K562 (cell line): ENCODE data around the gene NPAS3.

ENCODE experiments used
- BHLHE40 ChIP-seq: IDR thresholded peaks from 2 replicates; pipeline ENCODE4 v1.6.1; 2011; ENCODE audit warnings: low read length, improper control_type of control experiment
- FOS ChIP-seq: IDR thresholded peaks from 3 replicates; pipeline ENCODE4 v1.6.1; 2011; ENCODE audit not compliant: insufficient read length; ENCODE audit errors: extremely low read depth
- POLR2A ChIP-seq: fragments of 450-650 bp; conservative IDR thresholded peaks from 2 replicates; pipeline ENCODE4 v1.6.1; 2016
- SREBF2 ChIP-seq: sonication (generic); formaldehyde crosslinking; IDR thresholded peaks from 2 replicates; pipeline ENCODE4 v1.4.0; 2020; ENCODE audit warnings: mild to moderate bottlenecking, missing genetic modification reagents
- ZBTB8A ChIP-seq: fragments of 450-650 bp; IDR thresholded peaks from 2 replicates; pipeline ENCODE4 v1.6.1; 2018; ENCODE audit warnings: mild to moderate bottlenecking, moderate library complexity; ENCODE audit not compliant: partially characterized antibody
- TF ChIP-seq, protein P1 (sequence below), 3 experiments: IDR thresholded peaks in 2 of 3; conservative IDR thresholded peaks in 1 of 3; 2 replicates each; pipeline ENCODE4 v1.5.1; 2011 to 2012; ENCODE audit warnings: low read length in 3 of 3, mild to moderate bottlenecking in 3 of 3, control low read depth in 2 of 3, improper control_type of control experiment in 1 of 3, inconsistent platforms in 1 of 3, low read depth in 1 of 3, mixed read lengths in 1 of 3, moderate library complexity in 1 of 3; ENCODE audit not compliant: insufficient read depth in 2 of 3
- TF ChIP-seq, protein P2 (sequence below): fragments of 250-450 bp; sonication (Bioruptor Pico); IDR thresholded peaks from 2 replicates; pipeline ENCODE4 v1.5.0; 2020; ENCODE audit warnings: mild to moderate bottlenecking

DNA sequence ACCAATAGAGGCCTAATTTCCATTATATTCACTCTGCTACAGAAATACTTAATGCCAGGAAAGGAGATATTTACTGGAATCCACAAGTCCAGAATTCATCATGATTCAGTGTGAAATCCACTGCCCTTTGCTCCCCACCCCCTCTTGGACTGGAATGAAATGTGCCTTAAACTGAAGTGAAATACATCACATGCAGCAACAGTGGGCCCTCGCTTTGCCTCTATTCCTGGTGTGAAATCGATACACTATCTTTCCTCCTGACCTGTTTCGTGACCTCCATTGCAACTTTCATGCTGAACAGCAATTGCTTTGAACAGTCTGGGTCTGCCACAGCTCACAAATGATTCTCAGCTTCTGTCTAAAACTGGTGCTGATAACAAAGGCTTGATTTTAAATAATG lies 100.6 kb downstream of the NPAS3 start:
- TF ChIP-seq POLR2A (no peak), ZBTB8A (no peak), BHLHE40 (no peak), SREBF2 (CRISPR knock-in tag) (no peak), FOS (no peak)
- TF ChIP-seq, protein P1, sequence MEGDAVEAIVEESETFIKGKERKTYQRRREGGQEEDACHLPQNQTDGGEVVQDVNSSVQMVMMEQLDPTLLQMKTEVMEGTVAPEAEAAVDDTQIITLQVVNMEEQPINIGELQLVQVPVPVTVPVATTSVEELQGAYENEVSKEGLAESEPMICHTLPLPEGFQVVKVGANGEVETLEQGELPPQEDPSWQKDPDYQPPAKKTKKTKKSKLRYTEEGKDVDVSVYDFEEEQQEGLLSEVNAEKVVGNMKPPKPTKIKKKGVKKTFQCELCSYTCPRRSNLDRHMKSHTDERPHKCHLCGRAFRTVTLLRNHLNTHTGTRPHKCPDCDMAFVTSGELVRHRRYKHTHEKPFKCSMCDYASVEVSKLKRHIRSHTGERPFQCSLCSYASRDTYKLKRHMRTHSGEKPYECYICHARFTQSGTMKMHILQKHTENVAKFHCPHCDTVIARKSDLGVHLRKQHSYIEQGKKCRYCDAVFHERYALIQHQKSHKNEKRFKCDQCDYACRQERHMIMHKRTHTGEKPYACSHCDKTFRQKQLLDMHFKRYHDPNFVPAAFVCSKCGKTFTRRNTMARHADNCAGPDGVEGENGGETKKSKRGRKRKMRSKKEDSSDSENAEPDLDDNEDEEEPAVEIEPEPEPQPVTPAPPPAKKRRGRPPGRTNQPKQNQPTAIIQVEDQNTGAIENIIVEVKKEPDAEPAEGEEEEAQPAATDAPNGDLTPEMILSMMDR (IDR thresholded peaks at IDR 0.05 in 2 of 3, conservative IDR thresholded peaks at IDR 0.05 in 1 of 3; ENCODE audit: insufficient read depth in 2 of 3, low read depth in 1 of 3, low read length in 3 of 3), result no peak
- TF ChIP-seq, protein P2, sequence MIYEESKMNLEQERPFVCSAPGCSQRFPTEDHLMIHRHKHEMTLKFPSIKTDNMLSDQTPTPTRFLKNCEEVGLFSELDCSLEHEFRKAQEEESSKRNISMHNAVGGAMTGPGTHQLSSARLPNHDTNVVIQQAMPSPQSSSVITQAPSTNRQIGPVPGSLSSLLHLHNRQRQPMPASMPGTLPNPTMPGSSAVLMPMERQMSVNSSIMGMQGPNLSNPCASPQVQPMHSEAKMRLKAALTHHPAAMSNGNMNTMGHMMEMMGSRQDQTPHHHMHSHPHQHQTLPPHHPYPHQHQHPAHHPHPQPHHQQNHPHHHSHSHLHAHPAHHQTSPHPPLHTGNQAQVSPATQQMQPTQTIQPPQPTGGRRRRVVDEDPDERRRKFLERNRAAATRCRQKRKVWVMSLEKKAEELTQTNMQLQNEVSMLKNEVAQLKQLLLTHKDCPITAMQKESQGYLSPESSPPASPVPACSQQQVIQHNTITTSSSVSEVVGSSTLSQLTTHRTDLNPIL (CRISPR knock-in tag), result no peak
